ENCODE results near the gene INTS15.

Gene INTS15

DNA sequence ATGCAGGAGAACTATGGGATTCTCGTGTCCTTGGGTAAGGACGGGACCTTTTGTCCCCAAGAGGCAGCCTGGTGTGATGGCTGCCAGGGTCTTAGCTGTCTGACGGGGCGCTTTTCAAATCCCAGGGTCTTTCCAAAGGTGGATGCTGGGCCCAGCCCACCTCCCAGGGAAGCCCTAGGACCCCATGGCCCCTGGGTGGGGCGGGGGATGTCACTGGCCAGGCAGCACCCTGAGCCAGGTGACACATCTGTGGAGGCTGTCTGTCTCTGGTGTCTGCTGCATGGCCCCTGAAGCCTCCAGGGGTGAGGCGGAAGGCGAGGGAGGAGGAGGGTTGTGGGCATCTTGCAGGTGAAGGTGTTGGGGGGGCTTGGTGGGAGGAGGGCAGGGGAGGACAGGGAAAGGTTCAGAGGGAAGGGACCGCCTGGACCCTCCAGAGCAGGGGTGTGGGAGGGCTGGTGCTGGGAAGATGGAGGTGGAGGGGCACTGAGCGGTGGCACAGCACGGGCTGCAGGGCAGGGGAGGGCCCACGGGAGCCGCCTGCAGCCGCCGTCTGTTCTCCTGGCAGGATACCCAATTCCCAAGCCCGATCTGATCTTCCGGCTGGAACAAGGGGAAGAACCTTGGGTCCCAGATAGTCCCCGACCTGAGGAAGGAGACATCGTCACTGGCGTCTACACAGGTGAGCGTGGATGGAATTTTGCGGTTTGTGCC, 54.2 kb downstream of the INTS15 start:
- no peak for DNase-seq

DNA sequence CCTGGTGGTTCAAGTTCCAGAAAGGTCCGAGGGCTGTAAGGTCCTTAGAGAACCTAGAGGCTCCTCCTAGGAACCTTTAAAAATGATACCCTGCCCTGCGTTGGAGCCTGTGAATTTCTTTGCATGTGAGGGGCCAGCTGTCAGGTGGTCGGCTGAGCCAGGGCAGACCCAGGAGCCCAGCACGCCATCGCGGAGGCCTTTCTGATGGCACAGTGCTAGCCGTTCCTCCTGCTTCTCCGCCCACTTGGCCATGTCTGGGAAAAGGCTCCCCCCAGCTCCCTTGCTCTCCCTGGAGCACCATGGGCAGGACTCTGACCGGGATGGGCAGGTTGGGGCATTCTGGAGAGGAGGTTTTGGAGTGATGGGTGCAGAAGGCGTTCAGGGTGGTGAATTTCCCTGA, 54.9 kb downstream of the INTS15 start:
- no peak for DNase-seq

DNA sequence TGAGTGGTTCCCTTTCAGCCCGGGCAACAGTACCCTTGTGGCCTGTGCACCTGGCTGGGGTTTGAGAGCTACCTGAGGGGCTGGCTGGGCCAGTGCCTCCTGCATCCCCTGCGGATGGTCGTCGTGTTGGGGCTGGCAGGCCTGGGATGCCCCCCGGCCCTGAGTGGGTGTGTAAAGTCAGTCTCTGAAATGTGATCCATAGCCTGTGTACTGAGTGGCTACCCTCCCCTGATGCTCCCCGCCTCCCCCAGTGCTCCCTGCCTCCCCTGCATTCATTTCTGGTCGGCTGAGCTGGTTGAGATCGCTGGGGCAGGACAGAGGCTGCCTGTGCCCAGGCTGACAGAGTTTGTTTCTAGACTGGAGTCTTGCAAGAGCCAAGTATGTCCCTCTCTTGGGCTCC, 56.6 kb downstream of the INTS15 start:
- DNase-seq, result no peak

DNA sequence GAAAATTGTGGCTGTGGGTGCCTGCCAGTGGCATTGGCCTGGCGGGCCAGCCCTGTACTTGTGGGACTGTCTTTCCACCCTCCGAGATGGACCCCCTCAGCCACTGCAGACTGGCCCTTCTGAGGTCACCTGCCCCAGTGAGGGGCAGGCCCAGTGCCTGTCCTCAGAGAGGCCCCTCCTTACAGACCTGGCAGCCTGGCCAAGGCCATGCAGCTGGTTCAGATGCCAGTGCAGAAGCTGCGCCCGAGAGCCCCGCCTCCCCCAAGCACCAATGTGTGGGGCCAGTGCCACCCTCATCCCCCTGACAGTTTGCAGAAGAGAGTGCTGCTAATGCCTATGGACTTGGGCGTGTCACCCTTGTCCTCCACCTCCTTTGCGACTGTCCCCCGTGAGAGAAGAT, 57.3 kb downstream of the INTS15 start:
- DNase-seq, result no peak

DNA sequence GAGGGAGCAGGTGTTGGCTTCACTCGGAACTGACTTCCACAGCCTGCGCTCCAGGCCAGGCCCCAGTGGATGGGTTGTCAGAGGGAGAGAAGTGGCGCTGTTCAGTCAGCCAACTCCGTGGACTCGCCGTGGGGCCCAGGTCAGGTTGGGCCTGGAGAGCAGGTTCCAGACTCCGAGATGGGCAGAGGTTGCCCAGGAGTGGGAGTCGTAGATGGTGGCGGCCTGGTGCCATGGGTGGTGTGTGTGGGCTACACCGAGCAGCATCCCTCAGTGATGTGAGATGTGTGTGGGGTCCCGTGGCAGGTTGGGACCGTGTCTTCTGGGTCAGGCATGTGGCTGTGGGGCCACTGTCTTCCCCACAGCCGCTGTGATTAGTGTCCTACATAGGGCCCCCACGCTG, 57.7 kb downstream of the INTS15 start:
- DNase-seq, result no peak

DNA sequence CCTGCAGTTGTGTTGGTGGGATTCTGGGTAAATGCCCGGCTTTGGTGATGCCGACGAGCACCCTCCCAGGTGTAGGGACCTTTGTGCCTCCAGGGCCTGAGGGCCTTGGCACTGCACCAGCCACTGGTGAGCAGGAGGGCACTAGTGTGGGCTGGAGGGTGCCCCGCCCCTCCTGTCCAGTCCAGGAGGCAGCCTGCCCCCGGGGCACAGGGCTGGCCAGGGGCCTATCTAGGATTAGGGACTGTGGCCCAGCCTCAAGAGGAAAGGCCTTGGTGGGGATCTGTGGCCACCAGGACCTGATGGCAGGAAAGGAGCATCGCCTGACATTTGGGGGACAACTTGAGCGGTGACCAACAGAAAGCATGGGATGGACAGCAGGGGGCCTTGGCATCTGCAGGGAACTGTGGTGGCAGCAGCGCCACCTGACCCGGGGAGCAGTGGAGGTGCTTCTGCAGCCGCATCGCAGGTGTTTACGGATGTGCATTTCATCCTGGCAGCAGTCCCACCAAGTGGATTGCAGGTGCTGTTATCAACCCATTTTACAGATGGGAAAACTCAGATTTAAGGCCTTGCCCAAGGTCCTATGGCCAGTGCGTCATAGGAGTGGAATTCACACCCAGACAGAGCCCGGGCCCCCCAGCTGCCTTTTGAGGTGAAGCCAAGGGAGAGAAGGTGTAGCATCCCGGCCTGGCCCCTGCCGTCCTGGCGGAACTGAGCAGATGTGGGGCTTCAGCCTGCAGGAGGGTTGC, 58.4 kb downstream of the INTS15 start:
- no peak for DNase-seq

DNA sequence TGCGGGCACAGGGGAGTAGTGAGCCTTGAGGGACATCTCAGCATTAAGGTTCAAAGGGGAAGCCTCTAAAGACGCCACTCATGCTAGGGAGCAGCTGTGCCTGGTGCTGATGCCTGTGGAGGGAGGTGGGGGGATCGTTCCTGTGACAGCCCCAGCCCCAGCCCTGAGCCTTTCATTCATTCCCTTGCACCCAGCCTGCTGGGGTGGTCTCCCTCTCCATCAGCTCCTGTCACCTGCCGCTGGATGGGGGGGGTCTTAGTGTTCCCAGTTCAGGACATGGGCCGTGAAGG, 58.9 kb downstream of the INTS15 start:
- DNase-seq, result no peak

DNA sequence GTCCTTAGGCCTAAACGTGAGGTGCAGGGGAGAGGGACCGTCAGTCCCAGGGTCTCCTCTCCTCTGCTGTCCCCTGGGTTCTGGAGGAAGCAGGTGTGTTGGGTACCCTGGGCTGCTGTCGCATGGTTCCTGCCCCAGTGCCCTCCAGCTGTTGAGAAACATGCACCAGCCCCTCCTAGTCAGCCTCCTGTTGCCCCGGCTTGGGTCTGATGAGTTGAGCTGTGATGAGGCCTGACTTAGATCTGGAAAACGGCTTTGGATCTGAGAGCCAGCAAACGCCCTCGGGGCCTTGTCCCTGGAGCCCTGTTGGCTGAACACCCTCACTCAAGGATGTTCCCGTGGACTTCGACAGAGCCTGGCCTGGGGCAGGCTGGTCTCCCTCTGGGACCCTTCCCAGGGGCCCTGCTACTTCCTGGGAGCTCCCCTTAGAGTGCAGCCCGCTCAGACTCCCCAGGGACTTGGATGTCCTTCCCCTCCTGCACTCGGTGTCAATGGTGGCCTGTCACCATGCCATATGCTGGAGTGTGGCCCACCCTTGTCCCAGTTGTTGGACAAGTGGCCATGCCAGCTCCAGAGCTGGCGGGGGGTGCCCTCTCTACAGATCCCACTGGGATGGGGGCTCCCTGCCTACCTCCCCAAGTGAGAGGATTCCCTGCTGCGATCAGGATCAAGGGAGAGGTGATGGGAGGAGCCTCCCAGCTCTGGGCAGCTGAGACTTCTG, 59.6 kb downstream of the INTS15 start:
- DNase-seq, result no peak

DNA sequence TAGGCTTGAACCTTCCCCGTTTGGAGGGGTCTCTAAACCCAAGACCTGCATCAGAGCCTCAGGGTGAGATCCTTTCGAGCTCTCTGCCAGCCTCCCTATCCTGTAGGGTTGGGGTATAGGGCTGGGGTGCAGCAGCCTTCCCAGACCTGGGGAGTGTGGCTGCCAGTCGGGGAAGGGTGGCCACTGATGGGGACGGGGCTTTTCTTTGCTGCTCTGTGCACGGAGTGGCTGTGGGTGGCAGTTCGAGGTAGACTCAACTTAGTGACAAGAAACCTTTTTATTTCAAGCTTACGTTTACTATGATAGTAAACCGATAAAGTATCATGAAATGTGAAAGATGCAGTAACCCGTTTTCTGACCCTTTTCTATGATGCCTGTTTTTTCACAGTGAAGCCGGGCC, 60.3 kb downstream of the INTS15 start:
- no peak for DNase-seq

DNA sequence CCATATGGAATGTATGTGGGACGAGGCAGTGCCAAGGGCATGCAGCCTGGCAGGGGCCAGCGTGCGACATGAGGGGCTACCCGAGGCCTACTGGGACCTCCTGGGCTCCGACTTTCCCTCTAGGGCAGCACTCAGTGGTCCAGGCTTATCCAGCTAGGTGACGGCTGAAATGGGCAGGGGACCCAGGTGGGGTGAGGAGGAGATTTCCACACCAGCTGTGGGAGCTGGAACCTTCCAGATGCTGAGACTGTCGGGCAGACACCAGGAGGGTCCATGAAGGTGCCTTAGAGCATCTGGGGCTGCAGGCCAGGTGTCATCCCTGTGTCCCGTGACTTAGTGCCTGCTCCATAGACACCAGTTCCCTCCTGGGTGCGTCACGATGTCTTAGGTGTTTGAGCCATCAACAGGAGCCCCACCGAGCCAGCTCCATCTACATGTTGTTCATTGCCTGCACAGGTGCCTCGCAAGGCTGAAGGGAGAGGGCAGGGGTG, 60.7 kb downstream of the INTS15 start:
- no peak for DNase-seq

DNA sequence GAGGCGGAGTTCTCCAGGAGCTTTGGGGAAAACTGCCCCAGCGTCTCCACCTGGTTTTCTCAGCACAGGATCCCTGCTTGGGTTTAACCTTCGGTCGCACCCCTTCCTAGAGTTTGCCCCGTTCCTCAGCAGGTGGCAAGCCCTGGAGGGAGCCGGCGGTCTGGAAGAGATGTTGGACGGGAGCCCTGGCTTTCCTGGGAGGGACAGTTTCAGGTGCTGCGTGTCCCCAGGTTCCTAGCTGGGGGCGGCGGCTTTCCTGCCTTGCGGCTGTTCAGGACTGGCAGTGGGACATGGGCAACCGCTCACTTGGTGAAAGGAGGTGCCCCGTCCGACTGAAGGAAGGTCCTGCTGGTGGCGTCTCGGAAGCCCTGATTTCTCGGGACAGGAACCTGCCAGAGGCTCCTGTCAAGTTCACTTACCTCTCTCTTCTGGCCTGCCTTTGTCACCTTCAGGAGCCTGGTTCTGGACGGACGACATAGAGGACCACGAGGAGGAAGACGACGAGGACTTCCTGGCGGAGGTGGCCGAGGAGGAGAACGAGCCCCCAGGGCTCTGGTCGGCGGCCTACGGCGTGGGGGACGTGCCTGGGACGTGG, 62.1 kb downstream of the INTS15 start:
- no peak for DNase-seq

DNA sequence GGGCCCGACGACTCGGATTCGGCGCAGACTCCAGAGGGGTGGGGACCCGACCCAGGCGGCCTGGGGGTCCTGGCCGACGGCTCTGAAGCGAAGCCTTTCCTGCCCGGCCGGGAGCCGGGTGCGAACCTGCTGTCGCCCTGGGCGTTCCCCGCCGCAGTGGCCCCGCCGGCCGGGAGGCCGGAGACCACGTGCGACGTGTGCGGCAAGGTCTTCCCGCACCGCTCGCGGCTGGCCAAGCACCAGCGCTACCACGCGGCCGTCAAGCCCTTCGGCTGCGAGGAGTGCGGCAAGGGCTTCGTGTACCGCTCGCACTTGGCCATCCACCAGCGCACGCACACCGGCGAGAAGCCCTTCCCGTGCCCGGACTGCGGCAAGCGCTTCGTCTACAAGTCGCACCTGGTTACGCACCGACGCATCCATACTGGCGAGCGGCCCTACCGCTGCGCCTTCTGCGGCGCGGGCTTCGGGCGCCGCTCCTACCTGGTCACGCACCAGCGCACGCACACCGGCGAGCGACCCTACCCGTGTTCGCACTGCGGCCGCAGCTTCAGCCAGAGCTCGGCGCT, 62.7 kb downstream of the INTS15 start:
- no peak for DNase-seq

DNA sequence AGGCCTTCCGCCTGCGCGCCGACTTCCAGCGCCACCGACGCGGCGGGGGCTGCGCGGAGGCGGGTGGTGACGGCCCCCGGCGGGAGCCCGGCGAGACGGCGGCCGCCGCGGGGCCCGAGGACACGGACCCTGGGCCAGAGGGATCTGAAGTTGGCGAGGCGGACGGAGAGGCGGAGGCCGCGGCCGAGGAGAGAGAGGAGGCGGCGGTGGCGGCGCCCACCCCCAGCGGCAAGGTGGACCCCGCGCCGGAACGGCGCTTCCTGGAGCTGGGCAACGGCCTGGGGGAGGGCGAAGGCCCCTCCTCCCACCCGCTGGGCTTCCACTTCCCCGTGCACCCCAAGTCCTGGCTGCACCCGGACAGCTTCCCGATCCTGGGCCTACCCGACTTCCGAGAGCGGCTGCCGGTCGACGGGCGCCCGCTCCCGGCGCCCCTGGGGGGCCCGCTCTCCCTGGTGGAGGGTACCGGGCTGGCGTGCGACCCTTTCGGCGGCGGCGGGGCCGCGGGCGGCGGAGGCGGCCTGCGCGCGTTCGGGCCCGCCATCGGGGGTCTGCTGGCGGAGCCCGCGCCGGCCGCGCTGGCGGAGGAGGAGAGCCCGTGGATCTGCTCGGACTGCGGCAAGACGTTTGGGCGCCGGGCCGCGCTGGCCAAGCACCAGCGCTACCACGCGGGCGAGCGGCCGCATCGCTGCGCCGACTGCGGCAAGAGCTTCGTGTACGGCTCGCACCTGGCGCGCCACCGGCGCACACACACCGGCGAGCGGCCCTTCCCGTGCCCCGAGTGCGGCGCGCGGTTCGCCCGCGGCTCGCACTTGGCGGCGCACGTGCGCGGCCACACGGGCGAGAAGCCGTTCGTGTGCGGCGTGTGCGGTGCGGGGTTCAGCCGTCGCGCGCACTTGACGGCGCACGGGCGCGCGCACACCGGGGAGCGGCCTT, 63.5 kb downstream of the INTS15 start:
- DNase-seq, result no peak

DNA sequence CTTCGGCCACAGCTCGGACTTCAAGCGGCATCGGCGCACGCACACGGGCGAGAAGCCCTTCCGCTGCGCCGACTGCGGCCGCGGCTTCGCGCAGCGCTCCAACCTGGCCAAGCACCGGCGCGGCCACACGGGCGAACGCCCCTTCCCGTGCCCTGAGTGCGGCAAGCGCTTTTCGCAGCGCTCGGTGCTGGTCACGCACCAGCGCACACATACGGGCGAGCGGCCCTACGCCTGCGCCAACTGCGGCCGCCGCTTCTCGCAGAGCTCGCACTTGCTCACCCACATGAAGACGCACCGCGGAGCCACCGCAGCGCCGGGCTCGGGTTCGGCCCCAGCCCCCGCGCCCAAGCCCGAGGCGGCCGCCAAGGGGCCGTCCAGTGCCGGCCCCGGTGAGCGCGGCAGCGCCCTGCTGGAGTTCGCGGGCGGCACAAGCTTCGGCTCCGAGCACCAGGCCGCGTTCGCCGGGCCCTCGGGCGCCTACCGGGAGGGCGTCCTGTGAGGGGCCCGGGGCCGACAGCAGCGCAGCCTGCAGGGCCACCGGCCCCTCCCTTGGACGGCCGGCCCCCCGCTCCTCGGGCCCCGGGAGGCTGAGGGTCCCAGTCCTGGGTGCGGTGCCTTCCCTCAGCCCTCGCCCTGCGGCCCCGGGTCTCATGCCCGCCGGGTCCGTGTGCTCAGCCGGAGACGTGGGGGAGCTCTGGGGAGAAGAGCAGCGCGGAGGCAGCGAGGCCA, 64.5 kb downstream of the INTS15 start:
- no peak for DNase-seq

DNA sequence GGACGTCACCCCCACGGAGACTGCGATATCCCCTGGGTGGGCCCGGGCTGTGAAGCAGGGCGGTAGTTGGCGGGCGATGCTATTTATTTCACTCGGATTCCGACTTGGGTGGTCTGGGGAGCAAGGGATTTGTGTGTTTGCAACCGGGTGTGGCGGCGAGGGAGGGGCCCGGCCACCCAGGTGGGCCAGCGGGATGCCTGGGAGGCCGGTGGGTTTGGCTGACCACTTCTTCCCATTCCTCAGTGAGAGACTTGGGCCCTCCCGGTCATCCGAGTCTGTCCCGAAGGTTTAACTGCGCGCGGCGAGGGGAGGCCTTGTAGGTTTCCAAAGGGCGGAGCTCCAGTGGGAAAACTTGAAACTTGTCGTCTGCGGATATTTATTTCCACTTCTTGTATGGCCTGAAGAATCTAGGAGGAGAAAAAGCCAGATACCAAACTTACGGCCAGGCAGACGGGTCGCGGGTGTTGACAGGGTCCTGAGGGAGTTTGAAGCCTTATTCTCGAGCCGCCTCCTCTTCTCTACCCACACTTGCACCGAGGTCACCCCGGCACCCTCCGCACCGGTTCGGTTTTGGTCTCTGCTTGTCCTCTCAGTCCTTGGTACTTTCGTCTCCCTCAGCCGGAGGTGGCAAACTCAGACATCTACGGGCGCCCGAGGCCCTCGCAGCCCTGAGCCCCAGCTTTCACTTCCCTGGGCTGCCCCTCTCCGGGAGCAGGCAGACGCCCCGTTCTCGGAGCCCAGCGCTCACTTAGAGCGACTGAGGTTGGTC, 65.2 kb downstream of the INTS15 start:
- no peak for DNase-seq

DNA sequence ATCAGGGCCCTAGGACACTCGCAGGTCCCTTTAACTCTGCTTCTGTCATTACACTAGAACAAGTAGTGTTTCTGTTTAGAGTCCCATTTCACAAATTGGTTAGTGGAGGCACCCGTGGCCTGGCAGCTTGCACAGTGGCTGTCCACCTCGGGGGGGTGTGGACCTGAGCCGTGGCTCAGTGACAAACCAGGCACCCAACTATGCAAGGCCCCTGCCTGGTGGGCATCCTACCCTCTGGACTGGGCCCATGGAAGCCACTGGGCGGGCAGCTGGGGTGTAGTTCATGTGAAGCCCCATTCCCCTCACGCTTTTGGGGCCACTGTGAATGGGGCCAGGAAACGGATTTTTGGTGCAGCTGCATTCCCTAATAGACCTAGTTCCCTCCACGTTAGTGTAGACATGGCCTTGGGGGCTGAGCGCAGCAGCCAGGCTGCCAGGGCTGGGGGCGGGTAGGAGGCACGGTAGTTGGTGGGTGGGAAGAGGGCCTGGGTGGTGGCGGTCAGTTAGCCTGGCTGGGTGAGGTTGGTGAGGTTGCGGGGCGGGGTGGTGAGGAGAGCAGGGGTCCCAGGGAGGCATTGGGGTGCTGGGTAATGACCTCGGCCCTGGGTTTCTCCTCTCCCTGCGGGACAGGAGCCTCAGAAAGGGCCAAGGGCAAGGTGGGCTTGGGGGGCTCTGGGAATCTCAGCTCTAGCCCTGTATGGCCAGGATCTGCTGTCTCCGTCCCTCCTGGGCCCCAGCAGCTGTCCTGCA, 66.0 kb downstream of the INTS15 start:
- no peak for DNase-seq

DNA sequence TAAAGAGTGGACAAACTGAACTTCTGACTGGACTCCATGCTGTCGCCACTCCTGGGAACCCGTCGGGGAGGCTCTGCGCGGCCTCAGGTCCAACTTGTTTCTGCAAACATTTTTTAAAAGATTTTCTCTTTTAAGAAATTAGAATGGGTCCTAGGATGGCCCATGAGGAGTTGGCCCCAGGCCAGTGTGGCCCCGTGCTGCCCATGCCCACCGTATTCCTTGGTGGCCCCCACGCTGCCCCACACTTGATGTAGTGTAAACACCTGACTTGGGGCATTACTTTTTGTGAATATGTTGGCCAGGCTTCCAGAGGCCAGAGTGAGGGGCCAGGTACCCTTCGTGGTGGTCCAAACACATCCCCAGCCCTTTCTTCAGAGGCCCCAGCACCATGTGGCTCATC, 66.6 kb downstream of the INTS15 start:
- no peak for DNase-seq
